ENCODE results near the gene ZNF467.

The ZNF467 gene

GRCh38 chr7:149727053-149727898, 46.1 kb downstream of the ZNF467 start:
- no peak for DNase-seq (ENCODE audit: low read depth)

GRCh38 chr7:149725916-149726315, 47.5 kb downstream of the ZNF467 start:
- DNase-seq (ENCODE audit: low read depth) = no peak

GRCh38 chr7:149725426-149725821, 48.0 kb downstream of the ZNF467 start:
- no peak for DNase-seq (ENCODE audit: low read depth)

DNA sequence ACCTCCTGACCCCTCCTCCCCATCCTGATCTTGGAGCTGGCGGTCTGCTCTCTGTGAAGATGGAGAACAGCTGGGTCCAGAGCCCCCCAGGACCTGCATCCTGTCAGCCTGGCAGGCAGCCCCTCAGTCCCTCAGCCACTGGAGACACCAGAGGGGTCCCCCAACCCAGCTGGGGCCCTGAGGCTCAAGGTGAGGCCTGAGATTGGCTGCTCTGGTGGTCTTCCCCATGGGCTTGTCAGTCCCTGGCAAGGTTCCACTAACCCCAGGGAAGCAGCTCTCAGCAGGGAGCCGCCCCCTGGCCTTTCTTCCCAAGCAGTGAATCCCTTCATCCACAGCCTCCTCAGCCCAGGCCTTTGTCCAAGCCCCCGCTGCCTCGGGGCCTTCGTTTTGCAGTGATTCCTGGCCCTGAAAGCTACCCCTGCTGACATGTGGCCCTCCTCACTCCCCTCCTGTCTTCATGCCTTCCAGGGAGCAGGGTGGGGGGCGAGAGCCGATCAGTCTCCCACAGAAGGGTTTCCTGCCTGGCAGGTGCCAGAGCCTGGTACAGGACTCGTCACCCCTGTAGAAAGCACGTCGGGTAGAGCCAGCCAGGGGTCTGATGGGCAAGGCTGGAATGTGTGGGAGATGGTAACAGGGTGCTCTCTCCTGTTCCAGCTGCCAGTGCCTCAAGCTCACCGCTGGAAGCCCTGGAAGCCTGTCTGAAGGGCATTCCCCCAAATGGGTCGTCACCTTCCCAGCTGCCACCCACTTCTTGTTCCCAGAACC, 48.5 kb downstream of the ZNF467 start:
- no peak for DNase-seq (ENCODE audit: low read depth)

- DNase-seq (ENCODE audit: low read depth) = no peak
Measured at GRCh38 chr7:149723795-149724495, 49.4 kb downstream of the ZNF467 start.

DNA sequence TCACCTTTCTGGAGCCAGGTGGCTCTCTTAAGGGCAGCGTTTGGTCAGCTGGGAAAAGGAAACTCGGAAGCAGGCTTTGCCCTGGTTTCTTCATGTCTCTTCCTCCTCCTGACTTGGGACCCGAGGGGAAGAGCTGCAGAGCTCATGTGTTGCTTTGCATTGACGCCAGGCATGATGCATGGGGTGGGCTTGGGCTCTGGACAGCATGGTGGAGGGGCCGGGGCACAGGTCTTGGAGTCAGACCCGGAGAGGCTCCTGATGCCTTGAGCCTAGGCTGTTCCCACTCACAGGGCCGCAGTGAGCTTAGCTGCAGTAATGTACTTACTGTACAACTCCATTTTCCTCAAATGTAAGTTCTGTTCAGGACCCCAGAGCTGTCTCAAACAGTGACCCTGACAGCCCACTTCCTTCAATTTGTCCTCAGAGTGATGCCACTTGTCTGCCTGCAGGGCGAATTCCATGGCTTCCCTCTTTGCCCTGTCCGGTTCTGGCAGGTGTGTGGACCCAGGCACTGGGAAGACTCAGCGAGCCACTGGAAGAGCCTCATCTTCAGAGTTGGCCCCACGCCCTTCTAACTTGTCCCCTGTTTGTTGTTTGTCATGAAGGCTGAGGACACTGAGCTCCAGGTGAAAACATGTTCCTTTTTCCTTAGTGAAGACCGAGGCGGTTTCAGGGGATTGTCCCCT, 50.2 kb downstream of the ZNF467 start:
- DNase-seq (ENCODE audit: low read depth) = no peak

DNA sequence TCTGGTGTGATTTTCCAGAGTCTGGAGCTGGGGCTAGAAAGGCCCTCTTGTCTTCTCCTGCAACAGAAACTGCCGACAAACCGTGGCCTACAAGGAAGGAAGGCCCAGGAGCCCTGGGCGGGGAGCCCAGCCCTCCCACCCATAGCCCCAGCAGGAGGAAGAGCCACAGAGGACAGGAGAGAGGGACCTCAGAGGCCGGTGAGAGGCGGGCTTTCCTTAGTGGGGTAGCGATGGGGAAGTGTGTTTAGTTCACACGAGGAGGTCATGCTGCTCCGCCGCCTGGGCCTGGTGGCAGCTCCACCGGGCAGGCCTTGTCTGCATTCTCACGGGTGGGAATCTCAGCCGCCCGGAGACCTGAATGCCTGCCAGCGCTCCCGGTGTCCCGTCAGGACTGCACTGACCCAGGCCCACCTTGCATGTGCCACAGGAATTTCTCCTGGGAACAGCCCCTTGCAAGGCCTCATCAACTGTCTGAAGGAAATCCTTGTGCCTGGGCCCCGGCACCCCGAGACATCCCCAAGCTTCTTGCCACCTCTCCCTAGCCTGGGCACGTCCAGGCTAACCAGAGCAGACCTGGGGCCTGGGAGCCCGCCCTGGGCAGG, 50.9 kb downstream of the ZNF467 start:
- no peak for DNase-seq (ENCODE audit: low read depth)

- no peak for DNase-seq (ENCODE audit: low read depth)
Measured at GRCh38 chr7:149721084-149721601, 52.2 kb downstream of the ZNF467 start.

DNA sequence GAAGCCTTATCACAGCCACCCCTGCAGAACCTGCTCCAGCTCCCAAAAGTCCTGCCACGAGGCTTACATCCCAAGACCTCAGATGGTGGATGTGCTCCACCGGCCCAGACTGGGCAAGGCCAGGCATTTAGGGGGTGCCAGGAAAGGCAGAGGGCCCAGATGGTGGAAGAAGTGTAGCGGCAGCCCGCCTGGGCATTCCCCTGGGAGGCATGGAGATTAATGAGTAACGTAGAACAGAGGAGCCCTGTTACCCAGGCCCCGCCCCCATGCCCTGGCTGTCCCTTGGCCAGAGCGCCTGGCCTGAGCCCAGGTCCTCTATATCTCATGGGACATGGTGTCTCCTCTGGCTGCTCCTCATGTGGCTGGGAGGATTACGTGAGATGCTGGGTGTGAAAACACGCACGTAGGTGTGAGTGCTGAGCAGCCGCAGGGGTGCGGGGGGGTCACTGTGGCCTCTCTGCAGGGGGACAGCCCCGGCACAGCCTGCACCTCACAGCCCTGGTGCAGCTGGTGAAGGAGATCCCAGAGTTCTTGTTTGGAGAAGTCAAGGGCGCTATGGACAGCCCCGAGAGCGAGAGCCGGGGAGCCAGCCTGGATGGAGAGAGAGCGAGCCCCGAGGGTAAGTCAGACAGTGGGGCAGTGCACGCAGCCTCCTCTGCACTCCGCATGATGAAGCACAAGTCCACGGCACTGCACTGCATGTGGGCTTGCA, 52.9 kb downstream of the ZNF467 start:
- DNase-seq (ENCODE audit: low read depth) = no peak

DNA sequence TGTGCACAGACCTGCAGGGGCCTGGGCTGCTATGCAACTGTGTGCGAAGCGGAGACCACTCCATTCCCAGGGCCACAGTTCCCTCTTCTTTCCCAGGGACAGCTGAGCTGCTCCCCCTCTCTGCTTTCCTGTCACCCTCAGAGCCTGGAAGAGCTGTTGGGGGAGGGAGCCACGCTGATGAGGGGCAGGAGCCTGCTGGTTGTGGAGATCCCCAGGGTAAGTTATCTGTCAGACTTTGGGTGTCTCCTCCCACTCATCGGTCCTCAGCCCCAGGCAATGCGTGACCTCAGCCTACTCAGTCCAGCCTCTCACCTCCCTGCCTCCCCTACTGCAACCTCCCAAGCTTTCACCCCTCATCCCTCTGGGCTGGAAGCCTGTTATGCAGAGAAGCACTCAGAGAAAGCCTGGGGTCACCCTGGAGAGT, 53.5 kb downstream of the ZNF467 start:
- no peak for DNase-seq (ENCODE audit: low read depth)

- DNase-seq (ENCODE audit: low read depth) = no peak
Measured at GRCh38 chr7:149719050-149719899, 54.1 kb downstream of the ZNF467 start.

- DNase-seq (ENCODE audit: low read depth) = no peak
Measured at GRCh38 chr7:149718730-149719049, 54.7 kb downstream of the ZNF467 start.

DNA sequence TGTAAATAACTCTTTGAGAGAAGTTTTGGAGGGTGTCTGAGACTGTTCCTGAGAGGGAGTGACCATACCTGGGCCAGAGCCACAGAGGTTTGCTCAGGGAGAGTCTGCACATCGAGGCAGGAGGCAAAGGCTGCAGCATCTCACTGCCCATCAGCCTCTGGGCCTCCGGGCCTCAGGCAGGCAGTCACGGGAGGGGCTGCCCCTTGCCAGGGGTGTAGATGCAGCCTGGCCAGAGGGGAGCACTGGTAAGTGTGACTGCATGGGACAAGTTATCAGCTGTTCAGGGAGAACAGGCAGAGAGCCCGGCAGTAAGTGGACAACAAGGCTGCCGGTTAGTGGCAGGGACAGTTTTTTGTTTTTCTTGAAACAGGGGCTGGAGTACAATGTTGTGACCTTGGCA, 55.9 kb downstream of the ZNF467 start:
- no peak for DNase-seq (ENCODE audit: low read depth)

GRCh38 chr7:149716932-149717307, 56.5 kb downstream of the ZNF467 start:
- DNase-seq (ENCODE audit: low read depth) = no peak

DNA sequence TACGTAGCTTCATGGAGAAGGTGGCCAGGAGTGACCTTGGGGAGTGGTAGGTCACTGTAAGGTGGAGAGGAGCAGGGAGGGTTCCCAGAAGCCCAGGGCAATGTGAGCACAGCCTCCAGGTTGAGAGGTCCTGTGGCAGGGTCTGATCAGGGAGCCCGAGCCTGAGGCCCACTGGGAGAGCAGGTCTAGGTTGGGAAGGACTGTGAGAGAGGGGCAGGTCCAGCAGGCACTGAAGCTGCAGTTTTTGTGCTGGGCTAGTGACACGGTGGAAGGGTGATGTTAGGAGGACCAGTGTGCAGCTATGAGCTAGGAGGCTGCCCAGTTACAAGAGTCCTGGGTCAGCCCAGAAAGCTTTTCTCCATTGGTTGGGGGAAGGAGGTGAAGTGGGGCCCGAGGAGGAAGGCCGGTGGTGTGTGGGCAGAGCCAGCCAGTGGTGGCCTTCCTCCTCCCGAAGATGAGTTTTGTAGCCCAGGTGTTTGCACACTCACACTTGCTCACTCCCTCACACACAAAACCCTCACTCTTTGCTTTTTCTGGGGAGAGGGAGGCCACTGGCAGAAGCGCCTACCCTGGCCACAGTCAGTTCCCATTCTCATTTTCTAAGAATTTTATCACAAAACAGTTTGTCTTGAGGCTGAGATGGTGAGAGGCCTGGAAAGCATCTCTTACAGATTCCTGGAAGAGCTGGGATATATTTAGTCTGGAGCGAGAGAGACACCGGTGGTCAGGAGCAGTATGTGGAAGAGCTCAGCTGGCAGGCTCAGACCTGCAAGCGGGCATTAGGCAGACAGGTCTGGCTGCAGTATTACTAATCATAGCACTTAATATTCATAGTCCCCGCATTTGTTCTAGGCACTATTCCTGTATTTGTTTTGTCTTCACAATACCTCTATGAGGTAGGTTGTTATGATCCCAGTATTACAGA, 57.1 kb downstream of the ZNF467 start:
- no peak for DNase-seq (ENCODE audit: low read depth)

GRCh38 chr7:149715476-149715875, 57.9 kb downstream of the ZNF467 start:
- no peak for DNase-seq (ENCODE audit: low read depth)

DNA sequence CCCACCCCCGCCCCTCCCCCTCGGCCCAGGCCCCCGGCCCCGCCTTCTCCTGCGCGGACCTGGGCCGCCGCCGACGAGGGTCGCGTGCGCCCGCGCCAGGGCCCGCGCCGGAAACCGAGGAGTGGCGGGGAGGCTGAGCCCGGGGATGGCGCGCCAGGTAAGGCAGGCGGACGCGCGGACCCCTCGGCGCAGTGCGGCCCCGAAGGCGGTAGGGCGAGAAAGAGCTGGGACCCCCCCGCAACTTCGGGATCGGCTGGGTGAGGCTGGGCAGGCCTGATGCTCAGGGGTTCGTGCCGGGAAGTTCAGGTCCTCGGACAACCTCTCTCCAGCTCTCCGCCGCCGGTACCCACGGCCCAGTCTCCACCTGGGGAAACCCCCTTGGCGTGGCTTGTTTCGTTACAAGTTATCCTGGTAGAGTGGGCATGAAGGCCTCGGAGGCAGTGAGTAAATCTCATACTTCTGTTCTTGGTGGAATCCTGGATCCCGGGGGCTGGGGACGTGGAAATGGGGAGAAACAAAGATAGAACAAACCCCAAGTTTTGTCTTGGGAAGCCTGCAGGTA, 58.4 kb downstream of the ZNF467 start:
- no peak for DNase-seq (ENCODE audit: low read depth)
